NCI-H187 treated with DMSO at 0.1 percent for 48 hours (cell line): Measurements from ENCODE around the gene ATG10.

Source experiments
- DNase-seq: peaks from one replicate; lab custom pipeline; 2025; lab: John Stamatoyannopoulos, UW

Gene ATG10

GRCh38 chr5:82164977-82165713 lies 193.3 kb downstream of the ATG10 start:
- DNase-seq, result no peak

GRCh38 chr5:82165740-82166530 lies 194.1 kb downstream of the ATG10 start:
- DNase-seq, result peak; percentile 38

- DNase-seq, result no peak
These were observed 195.6 kb downstream of the ATG10 start for GRCh38 chr5:82167372-82167935.

- no peak for DNase-seq
These were observed 196.5 kb downstream of the ATG10 start for GRCh38 chr5:82168294-82168693.

GRCh38 chr5:82169892-82170291 lies 198.1 kb downstream of the ATG10 start:
- DNase-seq, result no peak

- no peak for DNase-seq
These were observed 202.5 kb downstream of the ATG10 start for GRCh38 chr5:82174128-82174918.

- no peak for DNase-seq
These were observed 203.0 kb downstream of the ATG10 start for GRCh38 chr5:82174919-82175219.

GRCh38 chr5:82176115-82176814 lies 204.4 kb downstream of the ATG10 start:
- DNase-seq, result no peak

- no peak for DNase-seq
These were observed 206.6 kb downstream of the ATG10 start for GRCh38 chr5:82178378-82178777.

- DNase-seq, result no peak
These were observed 210.8 kb downstream of the ATG10 start for GRCh38 chr5:82182662-82183061.

- no peak for DNase-seq
These were observed 212.0 kb downstream of the ATG10 start for GRCh38 chr5:82183828-82184227.

- DNase-seq, result no peak
These were observed 214.0 kb downstream of the ATG10 start for GRCh38 chr5:82185851-82186250.

- no peak for DNase-seq
These were observed 225.7 kb downstream of the ATG10 start for GRCh38 chr5:82197550-82197949.

- no peak for DNase-seq
These were observed 232.7 kb downstream of the ATG10 start for GRCh38 chr5:82204567-82204966.

GRCh38 chr5:82205005-82205404 lies 233.2 kb downstream of the ATG10 start:
- DNase-seq, result no peak

GRCh38 chr5:82208371-82208770 lies 236.5 kb downstream of the ATG10 start:
- no peak for DNase-seq

- no peak for DNase-seq
These were observed 240.2 kb downstream of the ATG10 start for GRCh38 chr5:82211855-82212572.

GRCh38 chr5:82217917-82218316 lies 246.1 kb downstream of the ATG10 start:
- no peak for DNase-seq

- no peak for DNase-seq
These were observed 246.7 kb downstream of the ATG10 start for GRCh38 chr5:82218374-82219156.

- DNase-seq, result no peak
These were observed 249.2 kb downstream of the ATG10 start for GRCh38 chr5:82221020-82221419.
